ENCODE measurements around the gene OR10G3. TPM values are rescaled to one million over a fixed set of nuclear protein-coding genes. Genes with fewer than 3 reads are reported as not detected.

The OR10G3 gene
- not detected in 2 replicates for total RNA-seq

GRCh38 chr14:21579976-21580375 lies at the start of gene OR10G3:
OR10G3 (minus strand) TSS chr14:21580076; CDS start chr14:21570744, 9,332 bp downstream.

GRCh38 chr14:21525962-21526671 lies 53.8 kb downstream of the OR10G3 start, which contains the start of gene SALL2:
SALL2 (minus strand) TSS chr14:21526346; CDS start chr14:21526127, 219 bp downstream.

Other genes starting within 250 kb of the OR10G3 start
- 57.3 and 95.8 TPM in 2 replicates for gene SUPT16H, start 196.1 kb downstream of the OR10G3 start, total RNA-seq
- 43.8 and 83.0 TPM in 2 replicates for gene CHD8, start 124.0 kb downstream of the OR10G3 start, total RNA-seq
- 23.9 and 34.8 TPM in 2 replicates for gene RAB2B, start 103.1 kb downstream of the OR10G3 start, total RNA-seq
- gene TOX4, start 102.9 kb downstream of the OR10G3 start, total RNA-seq: 32.6 and 43.1 TPM in 2 replicates
- 33.3 and 78.3 TPM in 2 replicates for gene METTL3, start 68.7 kb downstream of the OR10G3 start, total RNA-seq
- gene SALL2, start 53.7 kb downstream of the OR10G3 start, total RNA-seq: 1.6 and 2.6 TPM in 2 replicates
- not detected in 2 replicates for gene OR10G2, start 54.9 kb upstream of the OR10G3 start, total RNA-seq
- gene OR4E2, start 73.8 kb upstream of the OR10G3 start, total RNA-seq: not detected in 2 replicates
- not detected in 2 replicates for gene OR4E1, start 93.7 kb upstream of the OR10G3 start, total RNA-seq

Data from placental pericyte (primary cell).